GM23338 (cell line): Measurements from ENCODE around the gene PCSK7. TPM values are rescaled to one million over a fixed set of nuclear protein-coding genes. Genes with fewer than 3 reads are reported as not detected.

ENCODE experiments used
- ATAC-seq: fragments of 200-7000 bp; cut with Tn5 transposase; 3 replicates; pipeline ENCODE4 v1.9.1; 2020
- DNase-seq: peaks from one replicate; pipeline ENCODE4 v3.0.0-alpha.2; 2015; ENCODE audit warnings: low spot score
- H2AFZ ChIP-seq: fragments of 200-600 bp; sonication (generic); 2 replicates; pipeline ENCODE4 v1.8.0; 2016; ENCODE audit warnings: antibody characterized with exemption, mild to moderate bottlenecking, moderate library complexity
- H3F3A ChIP-seq: fragments of 200-600 bp; sonication (generic); replicated peaks from 2 replicates; pipeline ENCODE4 v1.8.0; 2017; ENCODE audit warnings: antibody characterized with exemption, mixed run types, low read depth
- H3K27ac ChIP-seq: fragments of 200-600 bp; sonication (generic); 2 replicates; pipeline ENCODE4 v1.6.1; 2016; ENCODE audit warnings: low read depth
- H3K27me3 ChIP-seq: fragments of 200-600 bp; sonication (generic); 2 replicates; pipeline ENCODE4 v1.8.0; 2016; ENCODE audit warnings: mild to moderate bottlenecking, mixed run types, moderate library complexity; ENCODE audit not compliant: insufficient read depth
- H3K36me3 ChIP-seq: fragments of 200-600 bp; sonication (generic); 2 replicates; pipeline ENCODE4 v1.8.0; 2016; ENCODE audit warnings: mild to moderate bottlenecking; ENCODE audit not compliant: insufficient read depth
- H3K4me1 ChIP-seq: fragments of 200-600 bp; sonication (generic); 2 replicates; pipeline ENCODE4 v1.8.0; 2016; ENCODE audit warnings: mild to moderate bottlenecking, moderate library complexity; ENCODE audit not compliant: insufficient read depth
- H3K4me2 ChIP-seq: fragments of 200-600 bp; sonication (generic); 2 replicates; pipeline ENCODE4 v1.7.1; 2017; ENCODE audit warnings: mixed run types
- H3K4me3 ChIP-seq: fragments of 200-600 bp; sonication (generic); 2 replicates; pipeline ENCODE4 v1.6.1; 2016; ENCODE audit warnings: mixed run types
- H3K79me2 ChIP-seq: fragments of 200-600 bp; sonication (generic); replicated peaks from 2 replicates; pipeline ENCODE4 v1.8.0; 2017; ENCODE audit warnings: mild to moderate bottlenecking; ENCODE audit not compliant: insufficient read depth
- H3K9me2 ChIP-seq: fragments of 200-600 bp; sonication (generic); 2 replicates; pipeline ENCODE4 v1.8.0; 2017; ENCODE audit not compliant: insufficient read depth
- H4K20me1 ChIP-seq: fragments of 200-600 bp; sonication (generic); replicated peaks from 2 replicates; pipeline ENCODE4 v1.8.0; 2017; ENCODE audit warnings: mild to moderate bottlenecking; ENCODE audit not compliant: insufficient read depth
- H3K27ac Mint-ChIP-seq: 2 replicates; pipeline ENCODE4 v1.8.0; 2020; ENCODE audit warnings: inconsistent platforms, mild to moderate bottlenecking, moderate library complexity, mixed read lengths
- H3K27me3 Mint-ChIP-seq: 3 replicates; pipeline ENCODE4 v1.8.0; 2022; ENCODE audit warnings: low read depth, mild to moderate bottlenecking, moderate library complexity, mixed read lengths, inconsistent platforms; ENCODE audit not compliant: insufficient read depth, poor library complexity
- H3K36me3 Mint-ChIP-seq: 3 replicates; pipeline ENCODE4 v1.8.0; 2021; ENCODE audit warnings: low read depth, mild to moderate bottlenecking, inconsistent platforms, moderate library complexity, mixed read lengths
- H3K4me1 Mint-ChIP-seq: 3 replicates; pipeline ENCODE4 v1.8.0; 2020; ENCODE audit warnings: mild to moderate bottlenecking, inconsistent platforms, mixed read lengths
- H3K4me3 Mint-ChIP-seq: 3 replicates; pipeline ENCODE4 v1.8.0; 2021; ENCODE audit warnings: moderate library complexity, mild to moderate bottlenecking, inconsistent platforms, mixed read lengths
- H3K9me3 Mint-ChIP-seq: 3 replicates; pipeline ENCODE4 v1.8.0; 2020; ENCODE audit warnings: moderate library complexity, mild to moderate bottlenecking, inconsistent platforms, mixed read lengths
- CREB1 ChIP-seq: fragments of 250-450 bp; sonication (Bioruptor Pico); IDR thresholded peaks from 2 replicates; pipeline ENCODE4 v1.5.0; 2020; ENCODE audit warnings: low read depth, mild to moderate bottlenecking, moderate library complexity
- EZH2 ChIP-seq: fragments of 200-600 bp; sonication (generic); IDR thresholded peaks from one replicate; pipeline ENCODE4 v1.8.0; 2017; ENCODE audit warnings: antibody characterized with exemption, mild to moderate bottlenecking, low read depth; ENCODE audit not compliant: unreplicated experiment
- EZH2phosphoT487 ChIP-seq: fragments of 200-600 bp; sonication (generic); IDR thresholded peaks from one replicate; pipeline ENCODE4 v1.8.1; 2018; ENCODE audit warnings: antibody characterized with exemption; ENCODE audit not compliant: unreplicated experiment
- JUNB ChIP-seq: IDR thresholded peaks from one replicate; pipeline ENCODE4 v1.6.1; 2016; ENCODE audit warnings: antibody characterized with exemption; ENCODE audit not compliant: unreplicated experiment
- NANOG ChIP-seq: IDR thresholded peaks from 2 replicates; pipeline ENCODE4 v1.6.1; 2016; ENCODE audit warnings: antibody characterized with exemption, borderline replicate concordance
- POLR2AphosphoS5 ChIP-seq: IDR thresholded peaks from 2 replicates; pipeline ENCODE4 v1.6.1; 2016; ENCODE audit warnings: antibody characterized with exemption, low read depth
- STAT1 ChIP-seq: IDR thresholded peaks from one replicate; pipeline ENCODE4 v1.6.1; 2016; ENCODE audit warnings: antibody characterized with exemption; ENCODE audit not compliant: unreplicated experiment
- ZNF114 ChIP-seq: fragments of 250-450 bp; sonication (Bioruptor Pico); IDR thresholded peaks from 2 replicates; pipeline ENCODE4 v1.5.0; 2020; ENCODE audit warnings: mild to moderate bottlenecking, moderate library complexity
- ZNF331 ChIP-seq: fragments of 250-450 bp; sonication (Bioruptor Pico); IDR thresholded peaks from 2 replicates; pipeline ENCODE4 v1.5.0; 2020; ENCODE audit warnings: low read depth, mild to moderate bottlenecking, moderate library complexity
- polyA plus RNA-seq: library from polyadenylated mRNA; unstranded; fragments of >200 nt; fragmentation: Nextera tagmentation; extraction: Ambion mirVana; gene quantifications from 2 replicates; pipeline ENCODE4 v1.2.1, GENCODE V29; 2016
- total RNA-seq: library from RNA; depleted of rRNA; stranded (reverse); fragments of >200 nt; shearing (Covaris generic); gene quantifications from 2 replicates; pipeline ENCODE4 v1.2.3, GENCODE V29; 2014
- TF ChIP-seq, protein P1 (sequence below): IDR thresholded peaks from 2 replicates; pipeline ENCODE4 v1.6.1; 2016; ENCODE audit warnings: antibody characterized with exemption
- TF ChIP-seq, protein P2 (sequence below), 2 experiments: fragments of 200-600 bp in 1 of 2; sonication (generic) in 1 of 2; conservative IDR thresholded peaks; 2 replicates each; pipeline versions ENCODE4 v1.5.1 to v1.6.1; 2016 to 2017; ENCODE audit warnings: antibody characterized with exemption in 2 of 2, low read depth in 2 of 2, mild to moderate bottlenecking in 2 of 2, moderate library complexity in 1 of 2
- TF ChIP-seq, protein P3 (sequence below): IDR thresholded peaks from one replicate; pipeline ENCODE4 v1.6.1; 2018; ENCODE audit warnings: antibody characterized with exemption; ENCODE audit not compliant: unreplicated experiment
- TF ChIP-seq, protein P4 (sequence below): fragments of 250-450 bp; sonication (Bioruptor Pico); IDR thresholded peaks from 2 replicates; pipeline ENCODE4 v1.5.0; 2020; ENCODE audit warnings: mild to moderate bottlenecking, moderate library complexity

PCSK7 gene
- total and polyA plus RNA-seq, 2 experiments from 2014 or later, result 12.4 to 46.4 TPM

DNA sequence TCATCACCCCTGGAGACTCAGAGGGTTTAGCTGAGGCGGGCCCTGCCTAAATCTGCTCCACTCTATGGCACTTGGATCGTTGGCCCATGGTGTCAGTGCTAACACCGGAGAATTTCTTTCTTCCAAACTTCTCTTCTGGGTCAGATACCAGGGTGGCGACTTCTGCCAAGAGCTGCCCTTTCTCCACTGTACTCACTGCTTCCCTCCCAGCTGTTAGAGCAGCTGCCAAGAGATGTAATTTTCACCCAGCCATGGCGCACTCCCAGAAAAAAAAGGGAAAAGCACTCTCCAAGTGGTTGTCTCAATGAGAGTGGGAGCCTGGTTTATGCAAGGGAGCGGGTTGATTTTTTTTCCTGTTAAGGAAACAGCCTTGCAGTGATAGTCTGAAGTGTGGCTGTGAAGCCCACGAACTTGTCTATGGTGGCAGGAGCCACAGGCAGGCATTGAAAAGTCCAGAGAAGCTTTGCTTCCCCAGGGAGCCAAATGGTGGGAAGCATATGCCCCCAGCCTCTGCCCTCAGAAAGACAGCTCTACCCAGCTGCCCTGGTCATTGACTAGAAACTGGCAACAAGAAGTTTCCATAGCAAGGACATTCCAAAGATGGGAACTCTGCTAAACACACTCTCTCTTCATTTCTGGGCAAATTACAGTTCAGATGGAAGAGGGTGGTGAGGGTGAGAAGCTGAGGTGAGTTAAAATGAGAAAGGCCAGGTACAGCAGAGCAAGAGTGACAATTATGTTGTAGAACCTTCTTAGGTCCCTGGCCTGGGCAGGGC is 10.7 kb downstream of the PCSK7 start:
- Histone ChIP-seq H3F3A (no peaks in the 10 kb centered on the region), H3K4me3 (no peak overlapping the region), H3K27me3 (no peaks in the 10 kb centered on the region), H3K9me2 (no peaks in the 10 kb centered on the region), H3K27ac (no peak overlapping the region), H3K4me1 (no peaks in the 10 kb centered on the region), H4K20me1 (peaks cover 4% of the 10 kb centered on the region; the same call in 1 of the 2 replicates), H3K79me2 (no peaks in the 10 kb centered on the region), H3K36me3 (0 out of 2 replicates have a peak, but pooled peaks cover 6% of the 10 kb centered on the region), H2AFZ (no peak overlapping the region), H3K4me2 (no peak overlapping the region)
- DNase-seq (no peak), ATAC-seq (no peak)
- H3K9me3 Mint-ChIP-seq, result no peaks in the 10 kb centered on the region
- peaks cover 11% of the 10 kb centered on the region for H3K27me3 Mint-ChIP-seq
- peaks cover 25% of the 10 kb centered on the region for H3K36me3 Mint-ChIP-seq
- no peak overlapping the region; the same call in 1 of the 2 replicates for H3K27ac Mint-ChIP-seq
- no peak overlapping the region for H3K4me3 Mint-ChIP-seq
- peaks cover 8% of the 10 kb centered on the region for H3K4me1 Mint-ChIP-seq
- TF ChIP-seq, protein P1, sequence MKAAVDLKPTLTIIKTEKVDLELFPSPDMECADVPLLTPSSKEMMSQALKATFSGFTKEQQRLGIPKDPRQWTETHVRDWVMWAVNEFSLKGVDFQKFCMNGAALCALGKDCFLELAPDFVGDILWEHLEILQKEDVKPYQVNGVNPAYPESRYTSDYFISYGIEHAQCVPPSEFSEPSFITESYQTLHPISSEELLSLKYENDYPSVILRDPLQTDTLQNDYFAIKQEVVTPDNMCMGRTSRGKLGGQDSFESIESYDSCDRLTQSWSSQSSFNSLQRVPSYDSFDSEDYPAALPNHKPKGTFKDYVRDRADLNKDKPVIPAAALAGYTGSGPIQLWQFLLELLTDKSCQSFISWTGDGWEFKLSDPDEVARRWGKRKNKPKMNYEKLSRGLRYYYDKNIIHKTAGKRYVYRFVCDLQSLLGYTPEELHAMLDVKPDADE, result no peak
- no peak for TF ChIP-seq STAT1
- TF ChIP-seq, protein P2, sequence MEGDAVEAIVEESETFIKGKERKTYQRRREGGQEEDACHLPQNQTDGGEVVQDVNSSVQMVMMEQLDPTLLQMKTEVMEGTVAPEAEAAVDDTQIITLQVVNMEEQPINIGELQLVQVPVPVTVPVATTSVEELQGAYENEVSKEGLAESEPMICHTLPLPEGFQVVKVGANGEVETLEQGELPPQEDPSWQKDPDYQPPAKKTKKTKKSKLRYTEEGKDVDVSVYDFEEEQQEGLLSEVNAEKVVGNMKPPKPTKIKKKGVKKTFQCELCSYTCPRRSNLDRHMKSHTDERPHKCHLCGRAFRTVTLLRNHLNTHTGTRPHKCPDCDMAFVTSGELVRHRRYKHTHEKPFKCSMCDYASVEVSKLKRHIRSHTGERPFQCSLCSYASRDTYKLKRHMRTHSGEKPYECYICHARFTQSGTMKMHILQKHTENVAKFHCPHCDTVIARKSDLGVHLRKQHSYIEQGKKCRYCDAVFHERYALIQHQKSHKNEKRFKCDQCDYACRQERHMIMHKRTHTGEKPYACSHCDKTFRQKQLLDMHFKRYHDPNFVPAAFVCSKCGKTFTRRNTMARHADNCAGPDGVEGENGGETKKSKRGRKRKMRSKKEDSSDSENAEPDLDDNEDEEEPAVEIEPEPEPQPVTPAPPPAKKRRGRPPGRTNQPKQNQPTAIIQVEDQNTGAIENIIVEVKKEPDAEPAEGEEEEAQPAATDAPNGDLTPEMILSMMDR (conservative IDR thresholded peaks at IDR 0.05; ENCODE audit: low read depth in 2 of 2), result no peak
- TF ChIP-seq JUNB, result no peak
- TF ChIP-seq CREB1 (CRISPR knock-in tag), result no peak
- no peak for TF ChIP-seq ZNF331 (CRISPR knock-in tag)
- no peak for TF ChIP-seq POLR2AphosphoS5
- TF ChIP-seq, protein P3, sequence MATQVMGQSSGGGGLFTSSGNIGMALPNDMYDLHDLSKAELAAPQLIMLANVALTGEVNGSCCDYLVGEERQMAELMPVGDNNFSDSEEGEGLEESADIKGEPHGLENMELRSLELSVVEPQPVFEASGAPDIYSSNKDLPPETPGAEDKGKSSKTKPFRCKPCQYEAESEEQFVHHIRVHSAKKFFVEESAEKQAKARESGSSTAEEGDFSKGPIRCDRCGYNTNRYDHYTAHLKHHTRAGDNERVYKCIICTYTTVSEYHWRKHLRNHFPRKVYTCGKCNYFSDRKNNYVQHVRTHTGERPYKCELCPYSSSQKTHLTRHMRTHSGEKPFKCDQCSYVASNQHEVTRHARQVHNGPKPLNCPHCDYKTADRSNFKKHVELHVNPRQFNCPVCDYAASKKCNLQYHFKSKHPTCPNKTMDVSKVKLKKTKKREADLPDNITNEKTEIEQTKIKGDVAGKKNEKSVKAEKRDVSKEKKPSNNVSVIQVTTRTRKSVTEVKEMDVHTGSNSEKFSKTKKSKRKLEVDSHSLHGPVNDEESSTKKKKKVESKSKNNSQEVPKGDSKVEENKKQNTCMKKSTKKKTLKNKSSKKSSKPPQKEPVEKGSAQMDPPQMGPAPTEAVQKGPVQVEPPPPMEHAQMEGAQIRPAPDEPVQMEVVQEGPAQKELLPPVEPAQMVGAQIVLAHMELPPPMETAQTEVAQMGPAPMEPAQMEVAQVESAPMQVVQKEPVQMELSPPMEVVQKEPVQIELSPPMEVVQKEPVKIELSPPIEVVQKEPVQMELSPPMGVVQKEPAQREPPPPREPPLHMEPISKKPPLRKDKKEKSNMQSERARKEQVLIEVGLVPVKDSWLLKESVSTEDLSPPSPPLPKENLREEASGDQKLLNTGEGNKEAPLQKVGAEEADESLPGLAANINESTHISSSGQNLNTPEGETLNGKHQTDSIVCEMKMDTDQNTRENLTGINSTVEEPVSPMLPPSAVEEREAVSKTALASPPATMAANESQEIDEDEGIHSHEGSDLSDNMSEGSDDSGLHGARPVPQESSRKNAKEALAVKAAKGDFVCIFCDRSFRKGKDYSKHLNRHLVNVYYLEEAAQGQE, result no peak
- no peak for TF ChIP-seq ZNF114 (CRISPR knock-in tag)
- no peak for TF ChIP-seq NANOG
- TF ChIP-seq, protein P4, sequence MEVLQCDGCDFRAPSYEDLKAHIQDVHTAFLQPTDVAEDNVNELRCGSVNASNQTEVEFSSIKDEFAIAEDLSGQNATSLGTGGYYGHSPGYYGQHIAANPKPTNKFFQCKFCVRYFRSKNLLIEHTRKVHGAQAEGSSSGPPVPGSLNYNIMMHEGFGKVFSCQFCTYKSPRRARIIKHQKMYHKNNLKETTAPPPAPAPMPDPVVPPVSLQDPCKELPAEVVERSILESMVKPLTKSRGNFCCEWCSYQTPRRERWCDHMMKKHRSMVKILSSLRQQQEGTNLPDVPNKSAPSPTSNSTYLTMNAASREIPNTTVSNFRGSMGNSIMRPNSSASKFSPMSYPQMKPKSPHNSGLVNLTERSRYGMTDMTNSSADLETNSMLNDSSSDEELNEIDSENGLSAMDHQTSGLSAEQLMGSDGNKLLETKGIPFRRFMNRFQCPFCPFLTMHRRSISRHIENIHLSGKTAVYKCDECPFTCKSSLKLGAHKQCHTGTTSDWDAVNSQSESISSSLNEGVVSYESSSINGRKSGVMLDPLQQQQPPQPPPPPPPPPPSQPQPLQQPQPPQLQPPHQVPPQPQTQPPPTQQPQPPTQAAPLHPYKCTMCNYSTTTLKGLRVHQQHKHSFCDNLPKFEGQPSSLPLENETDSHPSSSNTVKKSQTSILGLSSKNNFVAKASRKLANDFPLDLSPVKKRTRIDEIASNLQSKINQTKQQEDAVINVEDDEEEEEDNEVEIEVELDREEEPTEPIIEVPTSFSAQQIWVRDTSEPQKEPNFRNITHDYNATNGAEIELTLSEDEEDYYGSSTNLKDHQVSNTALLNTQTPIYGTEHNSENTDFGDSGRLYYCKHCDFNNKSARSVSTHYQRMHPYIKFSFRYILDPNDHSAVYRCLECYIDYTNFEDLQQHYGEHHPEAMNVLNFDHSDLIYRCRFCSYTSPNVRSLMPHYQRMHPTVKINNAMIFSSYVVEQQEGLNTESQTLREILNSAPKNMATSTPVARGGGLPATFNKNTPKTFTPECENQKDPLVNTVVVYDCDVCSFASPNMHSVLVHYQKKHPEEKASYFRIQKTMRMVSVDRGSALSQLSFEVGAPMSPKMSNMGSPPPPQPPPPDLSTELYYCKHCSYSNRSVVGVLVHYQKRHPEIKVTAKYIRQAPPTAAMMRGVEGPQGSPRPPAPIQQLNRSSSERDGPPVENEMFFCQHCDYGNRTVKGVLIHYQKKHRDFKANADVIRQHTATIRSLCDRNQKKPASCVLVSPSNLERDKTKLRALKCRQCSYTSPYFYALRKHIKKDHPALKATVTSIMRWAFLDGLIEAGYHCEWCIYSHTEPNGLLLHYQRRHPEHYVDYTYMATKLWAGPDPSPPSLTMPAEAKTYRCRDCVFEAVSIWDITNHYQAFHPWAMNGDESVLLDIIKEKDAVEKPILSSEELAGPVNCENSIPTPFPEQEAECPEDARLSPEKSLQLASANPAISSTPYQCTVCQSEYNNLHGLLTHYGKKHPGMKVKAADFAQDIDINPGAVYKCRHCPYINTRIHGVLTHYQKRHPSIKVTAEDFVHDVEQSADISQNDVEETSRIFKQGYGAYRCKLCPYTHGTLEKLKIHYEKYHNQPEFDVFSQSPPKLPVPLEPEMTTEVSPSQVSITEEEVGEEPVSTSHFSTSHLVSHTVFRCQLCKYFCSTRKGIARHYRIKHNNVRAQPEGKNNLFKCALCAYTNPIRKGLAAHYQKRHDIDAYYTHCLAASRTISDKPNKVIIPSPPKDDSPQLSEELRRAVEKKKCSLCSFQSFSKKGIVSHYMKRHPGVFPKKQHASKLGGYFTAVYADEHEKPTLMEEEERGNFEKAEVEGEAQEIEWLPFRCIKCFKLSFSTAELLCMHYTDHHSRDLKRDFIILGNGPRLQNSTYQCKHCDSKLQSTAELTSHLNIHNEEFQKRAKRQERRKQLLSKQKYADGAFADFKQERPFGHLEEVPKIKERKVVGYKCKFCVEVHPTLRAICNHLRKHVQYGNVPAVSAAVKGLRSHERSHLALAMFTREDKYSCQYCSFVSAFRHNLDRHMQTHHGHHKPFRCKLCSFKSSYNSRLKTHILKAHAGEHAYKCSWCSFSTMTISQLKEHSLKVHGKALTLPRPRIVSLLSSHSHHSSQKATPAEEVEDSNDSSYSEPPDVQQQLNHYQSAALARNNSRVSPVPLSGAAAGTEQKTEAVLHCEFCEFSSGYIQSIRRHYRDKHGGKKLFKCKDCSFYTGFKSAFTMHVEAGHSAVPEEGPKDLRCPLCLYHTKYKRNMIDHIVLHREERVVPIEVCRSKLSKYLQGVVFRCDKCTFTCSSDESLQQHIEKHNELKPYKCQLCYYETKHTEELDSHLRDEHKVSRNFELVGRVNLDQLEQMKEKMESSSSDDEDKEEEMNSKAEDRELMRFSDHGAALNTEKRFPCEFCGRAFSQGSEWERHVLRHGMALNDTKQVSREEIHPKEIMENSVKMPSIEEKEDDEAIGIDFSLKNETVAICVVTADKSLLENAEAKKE, result no peak
- no peak for TF ChIP-seq EZH2
- no peak for TF ChIP-seq EZH2phosphoT487
